ENCODE results near the gene KIF1C.
"Not testable (repeated sequence)": the region's sequence is repeated elsewhere in the genome, so short reads cannot be mapped to it uniquely, and the experiment has no call there.

KIF1C gene

DNA sequence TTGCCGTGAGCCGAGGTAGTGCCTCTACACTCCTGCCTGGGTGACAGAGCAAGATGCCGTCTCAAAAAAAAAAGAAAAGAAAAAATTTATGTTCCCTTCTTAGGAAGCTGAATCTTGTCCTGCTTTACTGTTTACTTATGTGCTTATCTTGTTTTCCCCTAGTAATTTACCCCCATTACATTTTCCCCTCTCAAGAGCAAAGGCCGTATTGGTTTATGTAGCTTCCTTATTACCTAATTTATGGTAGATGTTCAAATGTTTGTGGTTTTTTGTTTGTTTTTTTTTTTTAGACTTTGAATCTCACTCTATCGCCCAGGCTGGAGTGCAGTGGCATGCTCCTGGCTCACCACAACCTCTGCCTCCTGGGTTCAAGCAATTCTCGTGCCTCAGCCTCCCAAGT lies 47.7 kb downstream of the KIF1C start:
- DNase-seq = no peak

GRCh38 chr17:5047446-5047845 lies 49.7 kb downstream of the KIF1C start:
- DNase-seq = no peak

DNA sequence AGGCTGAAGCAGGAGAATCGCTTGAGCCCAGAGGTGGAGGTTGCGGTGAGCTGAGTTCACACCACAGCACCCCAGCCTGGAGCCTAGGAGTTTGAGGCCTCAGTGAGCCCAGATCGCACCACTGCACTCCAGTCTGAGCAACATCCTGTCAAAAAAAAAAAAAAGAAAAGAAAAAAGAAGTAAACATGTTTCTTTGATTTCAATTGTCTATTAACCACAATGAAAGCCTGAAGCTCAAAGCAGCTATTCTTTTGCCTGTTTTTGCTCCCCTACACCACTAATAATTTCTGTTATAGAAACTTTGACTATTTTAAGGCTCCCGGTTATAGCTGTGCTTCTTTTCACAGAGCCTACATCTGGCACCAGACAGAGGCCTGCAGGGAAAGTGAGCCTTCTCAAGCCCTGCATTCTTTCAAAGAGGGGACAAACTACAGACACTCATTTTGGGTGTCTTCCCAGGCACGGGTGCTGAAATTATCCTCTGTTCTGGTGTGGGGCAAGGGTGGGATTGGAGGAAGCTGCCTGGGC lies 51.6 kb downstream of the KIF1C start:
- no peak for DNase-seq

DNA sequence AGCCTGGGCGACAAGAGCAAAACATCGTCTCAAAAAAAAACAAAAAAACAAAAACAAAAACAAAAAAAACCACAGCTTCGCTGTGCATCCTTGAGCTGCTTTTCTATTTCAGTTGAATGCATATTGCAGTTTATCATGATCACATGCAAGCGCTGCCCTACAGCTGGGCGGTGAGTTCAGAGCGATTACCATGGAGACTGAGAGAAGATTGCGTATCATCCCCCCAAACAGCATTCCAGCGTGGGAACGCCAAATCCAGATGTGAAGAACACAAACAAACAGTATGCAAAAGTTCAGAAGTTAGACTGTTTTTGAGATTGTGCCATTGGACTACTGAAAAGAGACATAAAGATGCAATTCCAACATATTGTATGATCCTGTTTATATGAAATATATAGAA lies 52.5 kb downstream of the KIF1C start:
- DNase-seq = no peak

- no peak for DNase-seq
Observed at GRCh38 chr17:5055543-5055942, 57.8 kb downstream of the KIF1C start.

DNA sequence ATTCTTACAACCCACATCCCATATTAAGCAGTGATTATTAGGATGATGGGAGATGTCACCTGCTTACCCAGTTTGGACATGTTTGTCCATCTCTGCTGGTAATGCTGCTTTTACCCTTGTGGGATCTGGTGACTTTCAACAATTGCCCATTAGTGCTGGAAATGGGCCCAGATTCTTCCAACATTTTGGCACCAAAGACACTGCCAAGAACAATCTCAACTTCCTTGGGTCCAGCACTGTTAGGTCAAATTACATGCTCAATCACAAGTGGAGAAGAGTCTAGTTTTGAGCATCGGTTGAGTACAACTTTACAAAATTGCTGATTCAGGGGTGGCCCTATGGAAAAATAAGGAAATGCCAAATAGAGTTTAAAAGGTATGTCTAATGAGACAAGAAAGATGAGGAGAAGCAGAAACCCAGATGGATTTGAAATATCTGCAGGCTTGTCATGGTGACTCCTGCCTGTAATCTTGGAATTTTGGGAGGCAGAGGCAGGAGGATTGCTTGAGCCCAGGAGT lies 67.5 kb downstream of the KIF1C start:
- DNase-seq = no peak

GRCh38 chr17:5068236-5068635 lies 70.5 kb downstream of the KIF1C start:
- DNase-seq = no peak

DNA sequence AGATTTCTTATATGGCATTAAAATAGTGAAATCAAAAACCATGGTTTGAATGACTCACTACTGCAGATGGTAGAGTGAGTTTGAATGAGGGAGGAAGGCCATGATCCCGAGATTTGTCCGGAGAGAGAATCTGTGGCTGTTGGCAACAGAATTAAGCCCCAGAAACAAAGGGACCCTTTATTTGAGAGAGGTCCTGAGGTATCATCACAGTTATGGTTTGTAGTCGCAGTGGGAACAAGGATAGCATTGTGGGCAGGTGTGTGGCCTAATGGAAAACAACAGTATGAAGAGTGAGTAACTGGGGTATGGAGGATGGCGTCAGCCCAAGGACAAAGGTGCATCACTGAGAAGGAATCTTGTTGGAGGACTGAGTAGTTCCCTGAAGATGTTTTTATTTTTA lies 72.0 kb downstream of the KIF1C start:
- DNase-seq = no peak

DNA sequence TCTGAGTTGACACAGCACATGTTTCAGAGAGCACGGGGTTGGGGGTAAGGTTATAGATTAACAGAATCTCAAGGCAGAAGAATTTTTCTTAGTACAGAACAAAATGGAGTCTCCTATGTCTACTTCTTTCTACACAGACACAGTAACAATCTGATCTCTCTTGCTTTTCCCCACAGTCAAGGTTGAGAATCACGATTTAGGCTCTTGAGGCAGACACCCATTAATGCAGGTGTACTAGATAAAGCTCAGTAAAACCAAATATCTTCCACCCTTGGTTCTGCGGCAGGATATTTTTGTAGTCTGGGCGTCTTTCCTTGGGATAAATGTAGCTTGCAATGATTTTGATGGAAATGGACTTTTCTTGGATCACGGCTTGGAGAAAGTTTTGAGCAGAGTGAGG lies 77.7 kb downstream of the KIF1C start:
- not testable (repeated sequence) for DNase-seq

DNA sequence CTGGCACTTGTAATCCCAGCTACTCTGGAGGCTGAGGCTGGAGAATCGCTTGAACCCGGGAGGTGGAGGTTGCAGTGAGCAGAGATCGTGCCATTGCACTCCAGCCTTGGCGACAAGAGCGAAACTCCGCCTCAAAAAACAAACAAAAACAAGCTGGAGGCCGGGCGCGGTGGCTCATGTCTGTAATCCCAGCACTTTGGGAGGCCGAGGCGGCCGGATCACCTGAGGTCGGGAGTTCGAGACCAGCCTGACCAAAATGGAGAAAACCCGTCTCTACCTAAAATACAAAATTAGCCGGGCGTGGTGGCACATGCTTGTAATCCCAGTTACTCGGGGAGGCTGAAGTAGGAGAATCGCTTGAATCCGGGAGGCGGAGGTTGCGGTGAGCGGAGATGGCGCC lies 79.5 kb downstream of the KIF1C start:
- DNase-seq = not testable (repeated sequence)

- no peak for DNase-seq
Observed at GRCh38 chr17:5077781-5078105, 80.0 kb downstream of the KIF1C start.
